GM19193 (cell line): Measurements from ENCODE around the gene MCOLN2.

ENCODE experiments used
- POLR2A ChIP-seq: IDR thresholded peaks from 4 replicates; pipeline ENCODE4 v1.6.1; 2011; ENCODE audit not compliant: insufficient read depth, insufficient read length; ENCODE audit errors: extremely low read depth

The MCOLN2 gene

DNA sequence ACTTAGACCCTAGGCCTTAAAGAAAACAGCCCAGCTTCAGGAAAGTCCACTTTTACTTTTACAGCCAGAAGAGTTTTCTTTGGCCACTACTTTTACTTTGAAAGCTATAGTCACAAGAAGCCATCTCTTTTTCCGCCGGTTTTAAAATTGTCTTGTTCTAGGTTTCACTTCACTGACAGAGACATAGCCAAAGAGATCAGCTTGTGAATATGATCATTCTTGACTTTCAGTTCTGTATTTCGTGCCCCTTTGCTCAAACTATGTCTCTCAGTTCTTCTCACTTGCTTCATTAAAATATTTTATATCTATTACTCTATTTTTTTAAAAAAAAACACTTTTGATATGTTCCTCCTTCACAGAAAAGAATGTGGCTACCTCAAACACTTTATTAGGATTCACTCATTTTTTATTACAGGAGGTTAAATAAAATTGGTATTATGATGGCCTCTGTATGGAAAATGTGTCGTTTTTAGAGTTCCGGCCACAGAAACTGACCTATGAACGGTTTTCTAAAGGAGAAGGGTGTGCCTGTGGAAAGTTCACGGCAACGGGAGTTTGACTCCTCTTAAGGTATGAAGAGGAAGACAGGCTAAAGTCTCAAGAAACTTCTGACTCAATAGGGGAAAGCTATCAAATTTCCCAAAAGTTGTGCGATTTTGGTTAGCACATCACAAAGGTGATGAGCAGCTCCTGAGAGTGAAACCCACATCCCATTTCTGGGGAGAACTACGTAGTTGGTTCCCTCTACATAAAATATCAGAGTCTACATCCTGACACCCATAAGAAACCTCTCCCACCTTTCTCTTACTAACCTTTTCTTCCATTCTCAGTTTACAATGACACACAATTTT lies 1.2 kb downstream of the MCOLN2 start:
- TF ChIP-seq POLR2A, result peak; percentile 8

DNA sequence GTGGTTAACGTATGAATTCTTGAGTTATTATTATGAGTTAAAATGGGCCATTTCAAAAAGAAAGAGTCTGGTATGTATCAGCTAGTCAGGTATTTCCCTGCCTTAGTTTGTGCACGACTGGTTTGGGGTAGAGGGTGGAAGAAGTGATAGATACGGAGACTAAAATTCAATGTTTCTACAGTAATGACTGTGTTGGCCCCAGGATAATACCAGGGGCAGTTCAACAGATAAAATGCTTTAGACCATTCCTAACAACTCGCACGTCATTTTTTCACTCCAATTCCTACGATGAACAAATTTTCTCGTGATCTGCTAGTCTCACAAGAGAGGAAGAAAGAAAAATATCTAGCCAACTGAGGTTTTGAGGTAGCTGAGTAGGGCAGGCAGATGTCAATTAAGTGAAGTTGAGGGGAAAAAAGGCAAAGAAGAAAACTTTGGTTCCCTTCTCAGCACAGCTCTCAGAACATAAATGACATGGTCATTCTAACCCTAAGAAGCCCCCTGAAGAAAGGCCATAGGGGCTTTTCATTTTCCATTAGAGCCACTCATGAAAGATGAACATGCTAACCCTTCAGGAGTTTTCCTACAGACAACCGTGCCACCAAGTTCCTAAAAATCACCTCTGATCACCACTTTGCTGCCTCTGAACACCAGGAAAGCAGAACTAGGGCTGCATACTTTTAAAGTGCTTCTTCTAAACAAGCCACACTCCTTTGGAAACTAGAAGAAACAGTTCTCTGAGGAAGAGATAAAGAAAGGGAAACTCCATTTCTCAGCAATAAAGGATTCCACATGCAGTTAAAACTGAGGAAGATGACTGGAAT lies 5.6 kb downstream of the MCOLN2 start:
- TF ChIP-seq POLR2A, result no peak

DNA sequence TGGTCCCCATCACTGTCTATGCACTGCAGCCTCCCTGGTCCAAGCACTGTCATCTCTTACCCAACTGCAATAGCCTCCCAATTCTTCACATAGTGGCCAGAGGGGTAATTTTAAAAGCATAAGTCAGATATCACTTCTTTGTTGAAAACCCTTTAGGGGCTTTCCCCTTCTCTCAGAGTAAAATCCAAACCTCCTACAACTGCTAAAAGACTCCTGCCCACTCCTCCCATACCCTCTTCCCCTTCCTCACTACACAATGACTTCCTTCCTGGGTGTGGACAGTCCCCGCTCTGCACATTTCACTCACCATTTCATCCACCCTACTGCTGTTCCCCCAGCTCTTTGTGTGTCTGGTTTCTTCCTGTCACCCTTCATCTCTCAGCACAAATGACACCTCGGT lies 8.3 kb downstream of the MCOLN2 start:
- no peak for TF ChIP-seq POLR2A

GRCh38 chr1:84985365-84985764 lies 11.5 kb downstream of the MCOLN2 start:
- TF ChIP-seq POLR2A, result no peak

DNA sequence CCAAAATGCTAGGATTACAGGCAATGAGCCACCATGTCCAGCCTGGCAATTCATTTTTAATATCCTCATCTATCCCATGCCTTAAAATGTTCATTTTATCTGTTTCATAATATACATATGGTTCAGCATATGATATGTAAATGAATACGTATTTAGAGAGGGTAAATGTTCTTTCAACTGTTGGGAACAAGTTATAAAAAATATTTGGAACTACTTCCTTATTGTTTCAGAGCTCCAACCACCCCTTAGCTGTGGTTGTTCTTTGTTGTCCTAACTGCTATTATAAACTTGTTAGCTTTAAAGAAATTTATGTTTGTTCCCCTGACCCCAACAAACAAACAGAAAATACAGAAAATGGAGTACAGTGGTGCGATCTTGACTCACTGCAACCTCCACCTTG lies 14.5 kb downstream of the MCOLN2 start:
- no peak for TF ChIP-seq POLR2A

- TF ChIP-seq POLR2A, result no peak
Observed at GRCh38 chr1:84975035-84975434, 21.9 kb downstream of the MCOLN2 start.

DNA sequence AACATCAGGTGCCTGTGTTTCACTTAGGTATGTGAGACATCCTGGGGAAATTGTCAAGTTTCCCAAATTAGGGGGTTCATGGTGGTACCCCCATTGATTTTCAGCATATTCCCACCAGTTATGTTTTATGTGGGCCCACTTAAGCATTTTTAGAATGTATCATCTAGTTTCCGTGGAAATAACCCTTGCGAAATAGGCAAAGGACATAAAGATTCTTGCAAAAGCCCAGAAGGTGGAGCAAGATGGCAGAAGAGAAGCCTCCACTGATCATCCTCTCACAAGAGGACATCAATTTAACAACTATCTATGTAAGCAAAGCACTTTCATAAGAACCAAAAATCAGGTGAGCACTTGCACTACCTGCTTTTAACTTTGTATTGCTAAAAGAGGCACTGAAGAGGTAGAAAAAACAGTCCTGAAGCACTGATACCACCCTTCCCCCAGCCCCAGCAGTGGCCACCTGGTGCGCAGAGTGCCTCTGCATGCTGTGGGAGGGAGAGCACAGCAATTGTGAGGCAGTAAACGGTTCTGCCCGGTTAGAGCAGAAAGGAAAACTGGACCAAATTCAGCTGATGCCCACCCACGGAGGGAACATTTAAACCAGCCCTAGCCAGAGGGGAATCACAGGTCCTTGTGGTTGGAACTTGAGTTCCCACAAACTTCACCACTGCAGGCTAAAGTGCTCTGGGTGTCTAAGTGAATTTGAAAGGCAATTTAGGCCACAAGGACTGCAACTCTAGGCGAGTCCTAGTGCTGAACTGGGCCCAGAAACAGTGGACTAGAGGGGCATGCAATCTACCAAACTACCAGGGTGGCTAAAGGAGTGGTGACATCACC lies 23.2 kb downstream of the MCOLN2 start:
- TF ChIP-seq POLR2A, result no peak

DNA sequence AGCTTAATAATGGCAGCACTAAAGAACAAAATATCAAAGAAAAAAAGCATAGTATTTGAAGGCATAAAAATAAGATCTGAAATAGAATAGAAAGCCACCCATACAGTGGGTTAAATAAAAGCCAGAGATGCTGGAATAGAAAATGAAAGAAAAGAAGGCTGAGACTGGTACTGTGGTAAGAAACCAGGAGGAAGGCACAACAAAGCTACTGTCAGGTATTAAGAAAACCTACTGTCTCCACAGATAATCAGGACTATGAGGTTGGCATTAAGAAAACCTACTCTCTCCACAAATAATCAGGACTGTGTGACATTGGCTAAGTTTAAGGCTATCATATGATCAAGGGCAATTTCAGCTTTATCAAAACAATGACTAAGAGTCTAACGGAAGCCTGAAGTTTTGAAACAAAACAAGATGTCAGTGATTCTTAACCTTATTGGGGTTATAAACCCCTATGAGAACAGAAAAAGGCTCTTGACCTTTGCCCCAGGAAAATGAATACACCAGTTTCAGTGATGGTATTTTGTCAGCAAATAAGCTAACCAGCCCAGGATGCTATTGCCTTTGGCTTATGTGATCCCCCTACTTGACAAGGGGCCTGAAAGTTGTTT lies 24.4 kb downstream of the MCOLN2 start:
- no peak for TF ChIP-seq POLR2A

DNA sequence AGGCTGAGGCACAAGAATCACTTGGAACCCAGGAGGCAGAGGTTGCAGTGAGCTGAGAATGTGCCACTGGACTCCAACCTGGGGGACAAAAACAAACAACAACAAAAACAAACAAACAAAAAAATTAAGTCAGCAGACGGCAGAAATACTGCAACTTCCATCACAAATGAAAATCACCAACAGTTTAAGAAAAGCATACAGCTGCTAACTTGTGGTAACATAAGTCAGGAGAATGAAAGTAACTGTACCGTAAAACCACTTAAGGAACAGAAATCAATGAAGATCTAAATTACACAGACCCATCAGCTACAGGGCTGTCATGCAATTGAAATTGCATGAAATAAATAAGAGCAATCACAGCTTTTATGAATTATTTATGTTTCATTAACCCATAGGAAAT lies 25.0 kb downstream of the MCOLN2 start:
- no peak for TF ChIP-seq POLR2A

DNA sequence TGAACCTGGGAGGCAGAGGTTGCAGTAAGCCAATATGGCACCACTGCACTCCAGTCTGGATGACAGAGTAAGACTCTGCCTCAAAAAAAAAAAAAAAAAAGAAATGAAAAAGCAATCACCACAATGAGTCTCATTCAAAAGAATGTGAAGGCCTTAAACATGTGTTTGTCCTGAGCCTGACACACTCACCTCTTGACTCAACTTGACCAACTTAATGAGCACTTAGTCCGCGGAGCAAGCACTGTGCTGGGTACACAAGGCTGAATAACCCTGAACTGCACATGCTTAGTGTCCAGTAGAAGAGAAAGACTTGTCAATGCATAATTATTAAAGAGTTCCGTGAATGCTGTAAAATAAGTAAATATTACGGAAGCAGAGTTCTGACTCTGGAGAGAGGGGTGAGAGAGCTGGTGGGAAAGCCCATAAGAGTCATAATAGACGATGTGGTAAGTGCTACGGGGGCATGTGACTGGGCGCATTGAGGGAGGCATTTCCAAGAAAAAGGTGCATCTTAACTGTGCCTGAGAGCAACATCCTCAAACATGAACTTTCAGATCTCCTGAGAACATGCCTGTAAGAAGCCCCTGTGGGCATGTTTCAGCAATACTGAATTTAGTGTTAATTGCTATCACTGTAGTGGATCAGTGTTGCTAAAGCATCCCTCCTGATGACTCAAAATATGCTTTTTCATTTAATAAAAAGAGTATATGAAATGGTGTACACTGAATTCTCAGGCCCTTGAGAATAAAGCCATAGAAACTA lies 27.2 kb downstream of the MCOLN2 start:
- TF ChIP-seq POLR2A, result no peak

- no peak for TF ChIP-seq POLR2A
Observed at GRCh38 chr1:84968865-84969264, 28.0 kb downstream of the MCOLN2 start.

- TF ChIP-seq POLR2A, result no peak
Observed at GRCh38 chr1:84968101-84968500, 28.8 kb downstream of the MCOLN2 start.

DNA sequence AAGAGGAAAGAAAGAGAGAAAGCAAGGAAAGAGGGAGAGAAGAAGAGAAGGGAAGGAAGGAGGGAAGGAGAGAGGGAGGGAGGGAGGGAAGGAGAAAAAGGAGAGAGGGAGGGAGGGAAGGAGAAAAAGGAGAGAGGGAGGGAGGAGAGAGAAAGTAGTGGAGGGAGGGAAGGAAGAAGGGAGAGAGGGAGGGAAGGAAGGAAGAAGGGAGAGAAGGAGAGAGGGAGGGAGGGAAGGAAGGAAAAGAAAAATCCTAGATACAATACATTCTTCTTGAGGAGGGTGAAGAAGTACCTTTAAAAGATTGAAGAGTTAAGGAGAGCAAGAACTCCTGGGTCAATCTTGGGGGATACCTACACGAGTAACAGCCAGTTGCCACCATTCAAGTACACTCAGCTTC lies 29.2 kb downstream of the MCOLN2 start:
- TF ChIP-seq POLR2A, result no peak

DNA sequence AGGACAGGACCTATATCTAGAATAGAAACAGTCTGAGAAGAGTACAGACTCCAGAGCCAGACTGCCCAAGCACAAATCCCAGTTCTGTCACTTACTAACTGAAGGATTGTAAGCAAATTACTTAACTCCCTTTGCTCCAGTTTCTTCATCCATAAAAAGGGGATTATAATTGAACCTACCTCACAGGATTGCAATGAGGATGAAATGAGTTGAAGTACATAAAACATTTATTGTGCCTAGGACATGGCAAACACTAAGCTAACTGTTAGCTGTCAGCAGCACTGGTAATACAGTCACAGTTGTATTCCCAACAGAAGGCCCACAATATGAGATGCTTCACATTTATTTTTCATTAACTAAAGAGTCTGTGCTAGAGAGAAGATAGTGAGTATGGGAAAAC lies 33.9 kb downstream of the MCOLN2 start:
- no peak for TF ChIP-seq POLR2A
